ENCODE measurements around the gene SELENOV. TPM values are rescaled to one million over a fixed set of nuclear protein-coding genes. Genes with fewer than 3 reads are reported as not detected.

The SELENOV gene
- total RNA-seq, 1 experiment from 2014 or later = 0.80 TPM

- Histone ChIP-seq H3K9me3 (ENCODE audit: control insufficient read depth, insufficient read depth, low read depth, low read length) (no peaks in the 10 kb centered on the region), H3K27me3 (ENCODE audit: control insufficient read depth, insufficient read depth, low read length) (no peaks in the 10 kb centered on the region), H3K4me3 (ENCODE audit: low read depth in 2 of 2, low read length in 2 of 2) (peak overlapping the region; percentile 39 to 58), H3K36me3 (ENCODE audit: control insufficient read depth, insufficient read depth, low read length) (no peaks in the 10 kb centered on the region), H3K4me1 (ENCODE audit: control insufficient read depth, insufficient read depth, low read length) (peaks cover 21% of the 10 kb centered on the region), H3K27ac (ENCODE audit: low read length) (peak overlapping the region; percentile 81)
- DNase-seq (ENCODE audit: low read depth, low spot score) (no peak), ATAC-seq (no peak)
- TF ChIP-seq REST (IDR thresholded peaks at IDR 0.05; ENCODE audit: insufficient read depth in 1 of 2, low read depth in 2 of 2, low read length in 1 of 2) = no peak
- TF ChIP-seq POLR2AphosphoS5 (IDR thresholded peaks at IDR 0.05; ENCODE audit: low read depth, low read length) = no peak
- TF ChIP-seq TCF7L2 (IDR thresholded peaks at IDR 0.05; ENCODE audit: low read depth, low read length) = no peak
- intact Hi-C loops (cut with micrococcal nuclease; ENCODE audit: unreplicated experiment) = loop anchor here (2.0 kb wide), 1 partner anchor 27 kb away; the partner anchor contains the start of gene TIMM50
- CTCF ChIA-PET = interaction anchor here (0.5 to 4.5 kb wide), 12 partner anchors 9 to 692 kb away, joined by 3 to 34 read pairs (median 6); partner anchors contain the start of genes DLL3, EID2B, MED29 and PAF1
- in situ Hi-C loops (cut with HindIII; ENCODE audit: low pct_unique_long_range_greater_than_20kb, low sequenced_read_pairs) = no loop called here
- POLR2A ChIA-PET = interaction anchor here (0.6 to 4.1 kb wide), 13 partner anchors 9 to 701 kb away, joined by 3 to 38 read pairs (median 4); partner anchors contain the start of genes DLL3, EID2B, RPS16 and SUPT5H
- BruUV-seq (replicated peaks) = TSS peak; percentile 93
Observed at GRCh38 chr19:39507715-39508364, 7.1 kb upstream of the SELENOV start.

- TF ChIP-seq REST (IDR thresholded peaks at IDR 0.05; ENCODE audit: insufficient read depth in 1 of 2, low read depth in 2 of 2, low read length in 1 of 2) (no peak), SIN3A (IDR thresholded peaks at IDR 0.05; ENCODE audit: borderline replicate concordance, insufficient read depth, low read depth, low read length) (no peak), TCF7L2 (IDR thresholded peaks at IDR 0.05; ENCODE audit: low read depth, low read length) (no peak), CTCF (IDR thresholded peaks at IDR 0.05) (no peak), POLR2AphosphoS5 (IDR thresholded peaks at IDR 0.05; ENCODE audit: low read depth, low read length) (no peak)
- POLR2A ChIA-PET = interaction anchor here (0.5 to 4.1 kb wide), 7 partner anchors 10 to 75 kb away, joined by 3 to 38 read pairs (median 4); partner anchors contain the start of gene RPS16
- H3K27me3 ChIP-seq (ENCODE audit: control insufficient read depth, insufficient read depth, low read length) = no peaks in the 10 kb centered on the region
- no TSS peak for BruUV-seq (replicated peaks)
- intact Hi-C loops (cut with micrococcal nuclease; ENCODE audit: unreplicated experiment) = no loop called here
- H3K27ac ChIP-seq (ENCODE audit: low read length) = peak overlapping the region; percentile 81
- no peaks in the 10 kb centered on the region for H3K9me3 ChIP-seq (ENCODE audit: control insufficient read depth, insufficient read depth, low read depth, low read length)
- CTCF ChIA-PET = interaction anchor here (0.6 to 4.5 kb wide), 9 partner anchors 8 to 164 kb away, joined by 3 to 34 read pairs (median 5); partner anchors contain the start of genes EID2B, MED29 and PAF1
- ATAC-seq (no peak), DNase-seq (ENCODE audit: low read depth, low spot score) (no peak)
- in situ Hi-C loops (cut with HindIII; ENCODE audit: low pct_unique_long_range_greater_than_20kb, low sequenced_read_pairs) = no loop called here
- no peaks in the 10 kb centered on the region for H3K36me3 ChIP-seq (ENCODE audit: control insufficient read depth, insufficient read depth, low read length)
- peak overlapping the region in 1 of 2 experiments; percentile 58; a peak in 2 of 4 replicates for H3K4me3 ChIP-seq (ENCODE audit: low read depth in 2 of 2, low read length in 2 of 2)
- H3K4me1 ChIP-seq (ENCODE audit: control insufficient read depth, insufficient read depth, low read length) = peaks cover 16% of the 10 kb centered on the region
Observed at GRCh38 chr19:39508629-39509028, 6.3 kb upstream of the SELENOV start.
